ENCODE data around the gene MPV17.

The MPV17 gene

GRCh38 chr2:27294928-27295327 is 28.0 kb downstream of the MPV17 start:
- H3K27ac ChIP-seq (ENCODE audit: low read depth, low read length): no peak overlapping the region
- H3K4me3 ChIP-seq (ENCODE audit: low read depth, low read length): no peak overlapping the region
- H3K9ac ChIP-seq (ENCODE audit: low read length): no peak overlapping the region
- H3K9me3 ChIP-seq (ENCODE audit: control insufficient read depth, insufficient read depth, low read depth, low read length): no peaks in the 10 kb centered on the region
- H3K27me3 ChIP-seq (ENCODE audit: control insufficient read depth, insufficient read depth, low read length): no peaks in the 10 kb centered on the region
- no peaks in the 10 kb centered on the region for H3K36me3 ChIP-seq (ENCODE audit: control insufficient read depth, insufficient read depth, low read length)
- peaks cover 12% of the 10 kb centered on the region for H3K4me1 ChIP-seq (ENCODE audit: control insufficient read depth, insufficient read depth, low read length)

GRCh38 chr2:27291865-27292264 is 31.0 kb downstream of the MPV17 start:
- H3K27ac ChIP-seq (ENCODE audit: low read depth, low read length): no peak overlapping the region
- no peaks in the 10 kb centered on the region for H3K27me3 ChIP-seq (ENCODE audit: control insufficient read depth, insufficient read depth, low read length)
- no peaks in the 10 kb centered on the region for H3K36me3 ChIP-seq (ENCODE audit: control insufficient read depth, insufficient read depth, low read length)
- no peaks in the 10 kb centered on the region for H3K9me3 ChIP-seq (ENCODE audit: control insufficient read depth, insufficient read depth, low read depth, low read length)
- H3K4me1 ChIP-seq (ENCODE audit: control insufficient read depth, insufficient read depth, low read length): peaks cover 15% of the 10 kb centered on the region
- H3K9ac ChIP-seq (ENCODE audit: low read length): no peak overlapping the region
- H3K4me3 ChIP-seq (ENCODE audit: low read depth, low read length): 0 out of 2 replicates have a peak overlapping the region, but pooled peaks have one; percentile 2

- H3K27ac ChIP-seq (ENCODE audit: low read depth, low read length): no peak overlapping the region
- H3K9me3 ChIP-seq (ENCODE audit: control insufficient read depth, insufficient read depth, low read depth, low read length): no peaks in the 10 kb centered on the region
- H3K9ac ChIP-seq (ENCODE audit: low read length): no peak overlapping the region
- H3K27me3 ChIP-seq (ENCODE audit: control insufficient read depth, insufficient read depth, low read length): no peaks in the 10 kb centered on the region
- H3K4me1 ChIP-seq (ENCODE audit: control insufficient read depth, insufficient read depth, low read length): peaks cover 20% of the 10 kb centered on the region
- H3K4me3 ChIP-seq (ENCODE audit: low read depth, low read length): no peak overlapping the region
- H3K36me3 ChIP-seq (ENCODE audit: control insufficient read depth, insufficient read depth, low read length): no peaks in the 10 kb centered on the region
Measured at GRCh38 chr2:27290549-27290948, 32.3 kb downstream of the MPV17 start.

- no peak overlapping the region for H3K9ac ChIP-seq (ENCODE audit: low read length)
- peaks cover 20% of the 10 kb centered on the region for H3K4me1 ChIP-seq (ENCODE audit: control insufficient read depth, insufficient read depth, low read length)
- no peak overlapping the region for H3K4me3 ChIP-seq (ENCODE audit: low read depth, low read length)
- no peaks in the 10 kb centered on the region for H3K36me3 ChIP-seq (ENCODE audit: control insufficient read depth, insufficient read depth, low read length)
- no peaks in the 10 kb centered on the region for H3K27me3 ChIP-seq (ENCODE audit: control insufficient read depth, insufficient read depth, low read length)
- no peak overlapping the region for H3K27ac ChIP-seq (ENCODE audit: low read depth, low read length)
- no peaks in the 10 kb centered on the region for H3K9me3 ChIP-seq (ENCODE audit: control insufficient read depth, insufficient read depth, low read depth, low read length)
Measured at GRCh38 chr2:27288610-27289009, 34.3 kb downstream of the MPV17 start.

- H3K4me3 ChIP-seq (ENCODE audit: low read depth, low read length): no peak overlapping the region
- H3K9me3 ChIP-seq (ENCODE audit: control insufficient read depth, insufficient read depth, low read depth, low read length): no peaks in the 10 kb centered on the region
- peaks cover 28% of the 10 kb centered on the region for H3K4me1 ChIP-seq (ENCODE audit: control insufficient read depth, insufficient read depth, low read length)
- H3K9ac ChIP-seq (ENCODE audit: low read length): no peak overlapping the region
- H3K27me3 ChIP-seq (ENCODE audit: control insufficient read depth, insufficient read depth, low read length): peaks cover 4% of the 10 kb centered on the region; the same call in 1 of the 2 replicates
- H3K36me3 ChIP-seq (ENCODE audit: control insufficient read depth, insufficient read depth, low read length): no peaks in the 10 kb centered on the region
- H3K27ac ChIP-seq (ENCODE audit: low read depth, low read length): no peak overlapping the region
Measured at GRCh38 chr2:27285481-27285880, 37.4 kb downstream of the MPV17 start.

- H3K9ac ChIP-seq (ENCODE audit: low read length): no peak overlapping the region
- no peak overlapping the region for H3K27ac ChIP-seq (ENCODE audit: low read depth, low read length)
- H3K36me3 ChIP-seq (ENCODE audit: control insufficient read depth, insufficient read depth, low read length): no peaks in the 10 kb centered on the region
- H3K27me3 ChIP-seq (ENCODE audit: control insufficient read depth, insufficient read depth, low read length): peaks cover 4% of the 10 kb centered on the region; the same call in 1 of the 2 replicates
- H3K4me3 ChIP-seq (ENCODE audit: low read depth, low read length): no peak overlapping the region
- no peaks in the 10 kb centered on the region for H3K9me3 ChIP-seq (ENCODE audit: control insufficient read depth, insufficient read depth, low read depth, low read length)
- peaks cover 28% of the 10 kb centered on the region for H3K4me1 ChIP-seq (ENCODE audit: control insufficient read depth, insufficient read depth, low read length)
Measured at GRCh38 chr2:27284996-27285395, 37.9 kb downstream of the MPV17 start.

- Histone ChIP-seq H3K4me3 (ENCODE audit: low read depth, low read length) (peak overlapping the region; percentile 49), H3K36me3 (ENCODE audit: control insufficient read depth, insufficient read depth, low read length) (no peaks in the 10 kb centered on the region), H3K27me3 (ENCODE audit: control insufficient read depth, insufficient read depth, low read length) (peaks cover 4% of the 10 kb centered on the region; the same call in 1 of the 2 replicates), H3K9me3 (ENCODE audit: control insufficient read depth, insufficient read depth, low read depth, low read length) (no peaks in the 10 kb centered on the region), H3K4me1 (ENCODE audit: control insufficient read depth, insufficient read depth, low read length) (peaks cover 28% of the 10 kb centered on the region), H3K27ac (ENCODE audit: low read depth, low read length) (0 out of 2 replicates have a peak overlapping the region, but pooled peaks have one; percentile 39), H3K9ac (ENCODE audit: low read length) (peak overlapping the region; percentile 67)
Measured at GRCh38 chr2:27282892-27283291, 40.0 kb downstream of the MPV17 start.

GRCh38 chr2:27281855-27282559 is 40.9 kb downstream of the MPV17 start, which contains the start of gene TRIM54:
Gene TRIM54, plus strand, starts transcription at chr2:27282429. Its CDS starts 303 bp downstream, at chr2:27282732.
- no peaks in the 10 kb centered on the region for H3K9me3 ChIP-seq (ENCODE audit: control insufficient read depth, insufficient read depth, low read depth, low read length)
- H3K27me3 ChIP-seq (ENCODE audit: control insufficient read depth, insufficient read depth, low read length): peaks cover 4% of the 10 kb centered on the region; the same call in 1 of the 2 replicates
- peak within 1 kb of the TSS; percentile 49 for H3K4me3 ChIP-seq (ENCODE audit: low read depth, low read length)
- H3K27ac ChIP-seq (ENCODE audit: low read depth, low read length): 0 out of 2 replicates have a peak within 1 kb of the TSS, but pooled peaks have one; percentile 39
- H3K36me3 ChIP-seq (ENCODE audit: control insufficient read depth, insufficient read depth, low read length): no peaks in the 10 kb centered on the region
- H3K4me1 ChIP-seq (ENCODE audit: control insufficient read depth, insufficient read depth, low read length): peaks cover 27% of the 10 kb centered on the region
- H3K9ac ChIP-seq (ENCODE audit: low read length): peak within 1 kb of the TSS; percentile 67

- peaks cover 4% of the 10 kb centered on the region; the same call in 1 of the 2 replicates for H3K27me3 ChIP-seq (ENCODE audit: control insufficient read depth, insufficient read depth, low read length)
- peak overlapping the region; percentile 49; the same call in 1 of the 2 replicates for H3K4me3 ChIP-seq (ENCODE audit: low read depth, low read length)
Measured at GRCh38 chr2:27281442-27281841, 41.5 kb downstream of the MPV17 start.

GRCh38 chr2:27280826-27281225 is 42.1 kb downstream of the MPV17 start:
- Histone ChIP-seq H3K9ac (ENCODE audit: low read length) (no peak overlapping the region), H3K9me3 (ENCODE audit: control insufficient read depth, insufficient read depth, low read depth, low read length) (no peaks in the 10 kb centered on the region), H3K4me1 (ENCODE audit: control insufficient read depth, insufficient read depth, low read length) (peaks cover 21% of the 10 kb centered on the region), H3K27me3 (ENCODE audit: control insufficient read depth, insufficient read depth, low read length) (peaks cover 4% of the 10 kb centered on the region; the same call in 1 of the 2 replicates), H3K27ac (ENCODE audit: low read depth, low read length) (no peak overlapping the region), H3K36me3 (ENCODE audit: control insufficient read depth, insufficient read depth, low read length) (no peaks in the 10 kb centered on the region), H3K4me3 (ENCODE audit: low read depth, low read length) (no peak overlapping the region)

More at GRCh38 chr2:27281442-27281841, 41.5 kb downstream of the MPV17 start:
- Histone ChIP-seq H3K9ac (ENCODE audit: low read length) (no peak overlapping the region), H3K36me3 (ENCODE audit: control insufficient read depth, insufficient read depth, low read length) (no peaks in the 10 kb centered on the region), H3K4me1 (ENCODE audit: control insufficient read depth, insufficient read depth, low read length) (peaks cover 21% of the 10 kb centered on the region), H3K27ac (ENCODE audit: low read depth, low read length) (no peak overlapping the region), H3K9me3 (ENCODE audit: control insufficient read depth, insufficient read depth, low read depth, low read length) (no peaks in the 10 kb centered on the region)

- Histone ChIP-seq H3K9me3 (ENCODE audit: control insufficient read depth, insufficient read depth, low read depth, low read length) (no peaks in the 10 kb centered on the region), H3K4me3 (ENCODE audit: low read depth, low read length) (no peak overlapping the region), H3K27ac (ENCODE audit: low read depth, low read length) (no peak overlapping the region), H3K9ac (ENCODE audit: low read length) (no peak overlapping the region), H3K4me1 (ENCODE audit: control insufficient read depth, insufficient read depth, low read length) (peaks cover 23% of the 10 kb centered on the region), H3K27me3 (ENCODE audit: control insufficient read depth, insufficient read depth, low read length) (peaks cover 4% of the 10 kb centered on the region; the same call in 1 of the 2 replicates), H3K36me3 (ENCODE audit: control insufficient read depth, insufficient read depth, low read length) (no peaks in the 10 kb centered on the region)
Measured at GRCh38 chr2:27278010-27278409, 44.9 kb downstream of the MPV17 start.
